ENCODE data around the gene CRTAC1. TPM values are rescaled to one million over a fixed set of nuclear protein-coding genes. Genes with fewer than 3 reads are reported as not detected.

Gene CRTAC1
- total RNA-seq, 2 donors from 2014 or later, result not detected

DNA sequence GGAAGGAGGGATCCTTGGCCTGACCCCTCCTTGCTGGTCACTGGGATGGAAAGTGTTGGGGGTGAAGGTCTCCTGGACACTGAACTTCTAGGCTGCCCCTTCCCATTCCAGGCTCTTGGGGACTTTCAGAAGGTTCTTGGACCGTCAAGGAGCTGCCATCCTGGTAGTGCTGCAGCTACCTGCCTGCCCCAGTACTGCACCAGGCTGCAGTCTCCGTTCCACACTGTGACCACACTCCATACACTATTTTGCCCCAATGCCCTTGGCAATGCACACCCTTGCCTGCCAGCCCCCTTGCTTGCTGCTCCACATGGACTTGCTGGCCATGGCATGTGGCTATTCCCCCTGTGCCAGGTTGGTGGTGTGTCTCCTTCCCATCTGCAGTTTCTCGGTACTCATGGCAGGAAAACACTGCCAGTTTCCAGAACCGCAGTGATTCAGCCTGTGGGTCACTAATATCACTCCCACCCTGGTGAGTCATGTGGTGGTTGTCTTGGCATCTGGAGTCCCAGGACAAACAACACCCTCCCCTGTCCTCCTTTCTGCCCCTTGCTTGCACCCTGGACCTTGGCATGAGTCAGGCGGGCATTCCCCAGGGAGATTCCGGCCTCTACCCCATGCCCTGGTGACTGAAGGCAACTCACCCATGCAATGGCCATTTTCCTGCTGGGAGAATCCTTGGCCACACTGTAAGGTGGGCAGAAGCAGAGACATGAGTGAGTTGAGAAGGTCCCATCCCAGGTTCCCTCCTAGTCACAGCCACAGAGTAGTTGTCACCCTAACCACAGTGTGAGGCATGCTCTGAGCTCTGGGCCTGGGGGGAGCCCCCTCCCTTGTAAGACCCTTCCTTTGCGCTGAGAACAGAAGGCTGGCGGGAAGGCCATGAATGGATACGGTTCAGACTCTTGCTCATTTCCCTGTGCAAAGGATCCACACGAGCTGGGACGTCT, 148.0 kb downstream of the CRTAC1 start:
- peak; percentile 85 for ATAC-seq (replicated peaks)
- no peaks in the 10 kb centered on the region for H3K9me3 Mint-ChIP-seq
- peaks cover 5% of the 10 kb centered on the region for H3K4me1 Mint-ChIP-seq
- H3K36me3 Mint-ChIP-seq (ENCODE audit: low read depth), result no peaks in the 10 kb centered on the region
- peak overlapping the region; percentile 56 for H3K27ac Mint-ChIP-seq
- H3K4me3 Mint-ChIP-seq, result no peak overlapping the region
- peaks cover 4% of the 10 kb centered on the region for H3K27me3 Mint-ChIP-seq

DNA sequence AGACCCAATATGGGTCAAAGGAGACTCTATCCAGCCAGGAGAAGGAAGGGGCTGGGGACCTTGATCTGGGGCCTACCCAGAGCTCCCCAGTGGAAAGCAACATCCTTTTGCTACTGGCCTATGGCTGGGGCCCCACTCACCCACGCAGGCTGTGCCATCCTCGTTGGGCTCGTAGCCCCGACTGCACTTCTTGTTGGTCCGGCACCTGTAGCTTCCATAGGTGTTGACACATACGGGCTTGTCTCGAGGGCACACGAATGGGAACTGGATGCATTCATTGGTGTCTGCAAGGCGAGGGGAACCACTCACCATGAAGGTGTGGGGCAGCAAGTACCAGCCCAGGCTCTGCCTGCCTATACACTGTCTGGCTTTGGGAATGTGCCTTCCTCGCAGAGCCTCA, 150.3 kb downstream of the CRTAC1 start:
- H3K27me3 Mint-ChIP-seq, result peaks cover 4% of the 10 kb centered on the region
- H3K36me3 Mint-ChIP-seq (ENCODE audit: low read depth), result no peaks in the 10 kb centered on the region
- no peak overlapping the region for H3K4me3 Mint-ChIP-seq
- H3K27ac Mint-ChIP-seq, result no peak overlapping the region
- H3K9me3 Mint-ChIP-seq, result no peaks in the 10 kb centered on the region
- peaks cover 5% of the 10 kb centered on the region for H3K4me1 Mint-ChIP-seq
- no peak for ATAC-seq (replicated peaks)

DNA sequence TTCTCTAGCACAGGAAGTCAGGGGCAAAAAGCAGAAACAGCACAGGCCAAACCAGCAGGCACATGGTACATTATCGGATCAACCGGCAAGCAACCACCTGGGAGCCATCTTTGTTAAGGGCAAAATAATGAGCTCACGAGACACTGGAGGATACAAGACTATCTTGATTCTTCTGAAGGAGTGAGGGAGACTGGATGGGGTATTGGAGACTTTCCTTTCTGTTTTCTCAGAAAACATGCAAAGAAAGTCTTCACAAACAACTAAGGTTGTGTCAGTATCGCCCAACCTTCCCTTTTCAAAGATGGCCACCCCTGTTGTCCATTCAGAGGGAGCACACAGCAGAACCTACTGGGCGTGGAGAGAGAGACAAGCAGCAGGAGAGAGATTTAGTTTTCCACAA, 151.2 kb downstream of the CRTAC1 start:
- Mint-ChIP-seq H3K27ac (no peak overlapping the region), H3K9me3 (no peaks in the 10 kb centered on the region), H3K36me3 (ENCODE audit: low read depth) (no peaks in the 10 kb centered on the region), H3K4me3 (no peak overlapping the region), H3K27me3 (peaks cover 7% of the 10 kb centered on the region), H3K4me1 (peaks cover 5% of the 10 kb centered on the region)
- no peak for ATAC-seq (replicated peaks)

DNA sequence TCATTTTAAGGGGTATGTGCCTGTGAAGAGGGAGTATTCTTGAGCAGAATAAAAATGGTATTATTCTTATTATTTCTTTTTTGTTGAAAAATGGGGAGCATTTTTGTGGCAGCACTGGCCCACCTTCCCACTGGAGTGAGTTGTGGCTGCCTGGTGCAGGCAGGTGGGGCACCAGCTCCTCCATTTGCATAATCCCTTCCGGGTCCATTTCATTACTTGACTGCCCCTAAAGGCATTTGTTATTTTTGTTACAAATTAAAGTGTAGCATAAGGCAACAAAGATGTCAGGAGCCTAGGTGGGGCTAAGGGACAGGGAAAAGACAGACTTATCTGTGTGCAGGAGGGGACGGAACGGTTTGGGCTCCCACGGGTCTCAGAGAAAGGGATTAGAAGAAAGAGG, 154.0 kb downstream of the CRTAC1 start:
- Mint-ChIP-seq H3K4me3 (no peak overlapping the region), H3K4me1 (no peaks in the 10 kb centered on the region), H3K9me3 (no peaks in the 10 kb centered on the region), H3K27ac (no peak overlapping the region), H3K27me3 (peaks cover 7% of the 10 kb centered on the region), H3K36me3 (ENCODE audit: low read depth) (no peaks in the 10 kb centered on the region)
- no peak for ATAC-seq (replicated peaks)

DNA sequence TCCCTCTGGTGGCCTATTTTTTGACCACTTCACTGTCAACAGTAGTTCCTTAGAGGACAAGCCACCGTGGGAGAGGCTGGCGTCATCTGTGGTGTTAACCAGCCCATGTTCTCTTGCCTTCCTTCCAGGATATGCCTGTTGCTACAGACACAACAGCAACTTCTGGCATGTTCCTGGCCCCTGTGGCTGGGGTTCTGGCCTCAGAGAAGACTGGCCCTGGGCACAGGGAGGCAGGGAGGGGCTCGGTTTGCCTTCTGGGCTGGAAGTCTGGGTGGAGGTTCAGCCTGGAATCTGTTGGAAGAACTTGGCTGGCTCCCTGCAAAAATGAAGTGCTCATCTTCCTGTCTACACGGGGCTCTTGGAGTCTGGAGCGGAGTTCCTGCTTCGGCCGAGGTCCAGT, 155.0 kb downstream of the CRTAC1 start:
- Mint-ChIP-seq H3K4me3 (no peak overlapping the region), H3K9me3 (no peaks in the 10 kb centered on the region), H3K27ac (no peak overlapping the region), H3K4me1 (no peaks in the 10 kb centered on the region), H3K36me3 (ENCODE audit: low read depth) (no peaks in the 10 kb centered on the region), H3K27me3 (peaks cover 3% of the 10 kb centered on the region)
- no peak for ATAC-seq (replicated peaks)

DNA sequence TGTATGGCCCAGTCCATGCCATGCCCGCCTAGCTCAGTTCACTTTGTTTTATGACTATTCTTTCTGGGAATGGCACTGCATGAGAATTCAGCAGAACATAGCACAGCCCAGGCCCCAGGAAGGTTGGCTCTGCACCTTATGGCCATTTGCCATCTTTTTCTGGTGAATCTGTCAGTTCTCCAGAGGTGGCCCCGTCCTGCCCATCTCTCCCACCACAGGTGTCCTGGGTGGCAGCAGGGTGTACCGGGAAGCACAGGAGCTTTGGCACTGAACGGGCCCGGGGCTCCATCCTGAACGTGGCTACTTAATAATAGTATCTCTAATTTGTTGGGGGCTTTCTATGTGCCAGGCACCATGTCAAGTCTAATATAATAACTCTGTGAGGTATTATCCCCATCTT, 156.1 kb downstream of the CRTAC1 start:
- no peak for ATAC-seq (replicated peaks)
- peaks cover 5% of the 10 kb centered on the region for H3K4me1 Mint-ChIP-seq
- H3K27ac Mint-ChIP-seq, result no peak overlapping the region
- no peak overlapping the region for H3K4me3 Mint-ChIP-seq
- H3K9me3 Mint-ChIP-seq, result no peaks in the 10 kb centered on the region
- H3K36me3 Mint-ChIP-seq (ENCODE audit: low read depth), result no peaks in the 10 kb centered on the region
- peaks cover 3% of the 10 kb centered on the region for H3K27me3 Mint-ChIP-seq

DNA sequence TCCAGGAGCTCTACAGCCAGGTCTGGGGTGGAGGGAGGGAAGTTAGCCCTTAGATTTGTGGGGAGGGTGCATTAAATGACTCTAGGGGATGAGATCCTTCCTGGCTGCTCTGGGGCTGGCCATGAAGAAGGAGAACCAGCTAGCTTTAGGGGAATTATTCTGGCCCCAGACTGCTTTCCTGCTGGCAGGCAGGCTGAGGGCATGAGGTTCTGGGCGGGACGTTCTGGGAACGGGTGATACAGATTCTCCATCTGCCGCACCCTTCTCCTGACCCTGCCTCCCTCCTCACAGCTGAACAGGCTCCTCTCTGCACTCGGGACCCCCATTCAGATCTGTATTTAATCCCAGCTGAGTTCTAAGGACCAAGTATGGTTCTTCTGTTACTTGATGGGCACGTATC, 156.9 kb downstream of the CRTAC1 start:
- no peaks in the 10 kb centered on the region for H3K9me3 Mint-ChIP-seq
- H3K4me1 Mint-ChIP-seq, result peaks cover 7% of the 10 kb centered on the region
- H3K36me3 Mint-ChIP-seq (ENCODE audit: low read depth), result no peaks in the 10 kb centered on the region
- no peak for ATAC-seq (replicated peaks)
- H3K27ac Mint-ChIP-seq, result no peak overlapping the region
- peaks cover 3% of the 10 kb centered on the region for H3K27me3 Mint-ChIP-seq
- H3K4me3 Mint-ChIP-seq, result no peak overlapping the region

DNA sequence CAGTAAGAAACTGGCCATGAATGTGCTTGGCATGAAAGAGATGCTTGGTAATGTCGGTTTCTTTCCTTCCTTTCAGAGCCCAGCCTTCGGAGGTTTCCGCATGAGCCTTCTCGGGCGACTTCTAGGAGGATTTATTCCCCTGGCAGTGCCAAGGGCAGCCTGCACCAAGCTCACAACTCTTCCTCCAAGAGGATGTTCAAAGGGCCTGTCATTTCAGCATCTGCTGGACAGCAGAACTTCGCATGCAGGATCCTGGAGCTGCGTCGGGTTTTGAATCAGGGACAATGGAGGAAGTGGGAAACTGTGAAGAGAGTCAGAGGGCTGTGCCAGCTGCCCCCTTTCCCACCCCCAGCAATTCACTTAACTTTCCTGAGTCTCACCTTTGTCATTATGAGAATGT, 159.4 kb downstream of the CRTAC1 start:
- ATAC-seq (replicated peaks), result no peak
- H3K27ac Mint-ChIP-seq, result no peak overlapping the region
- peaks cover 3% of the 10 kb centered on the region for H3K27me3 Mint-ChIP-seq
- H3K9me3 Mint-ChIP-seq, result no peaks in the 10 kb centered on the region
- H3K36me3 Mint-ChIP-seq (ENCODE audit: low read depth), result no peaks in the 10 kb centered on the region
- peaks cover 7% of the 10 kb centered on the region for H3K4me1 Mint-ChIP-seq
- no peak overlapping the region for H3K4me3 Mint-ChIP-seq

DNA sequence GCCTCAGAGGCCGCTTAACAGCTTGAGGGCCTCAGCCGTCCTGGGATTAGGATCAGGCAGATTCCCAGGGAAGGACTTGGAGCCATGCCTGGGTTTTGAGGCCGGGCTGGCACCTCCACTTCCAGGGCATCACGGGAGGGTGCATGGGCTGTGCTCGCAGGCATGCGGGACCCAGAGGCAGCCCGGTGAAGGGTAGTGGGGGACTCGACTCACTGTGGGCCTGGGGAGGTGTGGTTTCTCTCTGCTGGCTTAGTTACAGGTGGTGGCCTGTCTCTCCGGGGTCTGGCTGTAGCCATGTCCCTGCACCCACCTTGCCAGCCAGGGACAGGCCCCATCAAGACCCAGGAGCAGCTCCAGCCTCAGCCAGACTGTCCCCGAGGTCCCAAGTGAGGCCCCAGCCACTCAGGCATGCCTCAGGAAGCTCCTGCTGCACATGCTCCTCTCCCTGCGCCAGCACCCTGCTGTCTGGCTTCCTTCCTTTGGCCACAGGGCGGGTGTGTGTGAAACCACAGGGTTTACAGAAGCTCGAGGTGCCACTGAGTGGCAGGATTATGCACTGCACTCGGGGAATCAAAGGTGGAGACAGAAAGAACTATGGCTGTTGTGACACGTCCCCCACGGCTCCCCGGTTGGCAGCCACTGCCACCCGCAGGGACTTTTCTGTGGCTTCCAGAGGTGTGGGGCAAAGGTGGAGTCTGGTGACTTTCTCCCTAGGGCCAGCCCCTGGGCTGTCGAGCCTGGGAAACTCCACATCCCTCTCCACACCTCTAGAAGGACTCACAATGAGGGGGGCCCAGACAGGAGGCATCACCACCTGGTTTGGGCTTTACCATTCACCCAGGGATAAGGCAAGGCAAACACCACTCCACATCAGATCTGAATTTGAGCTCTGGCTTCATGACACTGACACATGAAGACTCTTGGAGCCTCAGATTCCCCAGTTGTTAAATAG, 161.1 kb downstream of the CRTAC1 start:
- H3K4me3 Mint-ChIP-seq, result peak overlapping the region; percentile 66
- no peaks in the 10 kb centered on the region for H3K9me3 Mint-ChIP-seq
- peak overlapping the region; percentile 88 for H3K27ac Mint-ChIP-seq

DNA sequence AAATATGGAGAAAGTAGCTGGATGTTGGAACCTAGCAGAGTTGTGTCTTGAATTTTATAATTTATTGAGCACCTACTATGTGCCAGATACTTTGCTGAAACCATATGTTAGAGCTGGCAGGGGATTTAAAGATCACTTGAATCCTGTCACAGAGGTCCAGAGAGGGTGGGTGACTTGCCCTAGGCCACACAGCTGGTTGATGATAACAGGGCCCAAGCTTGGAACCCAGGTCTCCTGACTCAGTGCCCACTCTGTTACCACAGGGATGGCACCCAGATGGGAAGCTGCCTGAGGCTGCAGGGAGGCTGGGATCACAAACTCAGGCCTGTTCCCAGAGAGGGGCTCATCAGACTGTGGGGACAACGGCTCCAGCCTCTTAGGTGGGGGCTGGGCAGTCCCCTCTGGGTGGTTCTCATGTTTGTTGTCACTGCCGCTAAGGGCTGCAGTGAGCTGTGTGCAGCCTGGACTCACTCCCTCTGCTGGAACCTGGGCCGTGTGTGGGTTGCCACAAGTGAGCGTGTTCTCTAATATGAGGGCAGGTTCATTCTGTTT, 162.2 kb downstream of the CRTAC1 start:
- Mint-ChIP-seq H3K36me3 (ENCODE audit: low read depth) (no peaks in the 10 kb centered on the region), H3K27ac (peak overlapping the region; percentile 88), H3K9me3 (no peaks in the 10 kb centered on the region), H3K27me3 (no peaks in the 10 kb centered on the region), H3K4me3 (no peak overlapping the region), H3K4me1 (peaks cover 7% of the 10 kb centered on the region)
- no peak for ATAC-seq (replicated peaks)

More for the DNA sequence above, 161.1 kb downstream of the CRTAC1 start:
- ATAC-seq (replicated peaks), result peak; percentile 99
- H3K4me1 Mint-ChIP-seq, result peaks cover 7% of the 10 kb centered on the region
- no peaks in the 10 kb centered on the region for H3K36me3 Mint-ChIP-seq (ENCODE audit: low read depth)
- no peaks in the 10 kb centered on the region for H3K27me3 Mint-ChIP-seq

DNA sequence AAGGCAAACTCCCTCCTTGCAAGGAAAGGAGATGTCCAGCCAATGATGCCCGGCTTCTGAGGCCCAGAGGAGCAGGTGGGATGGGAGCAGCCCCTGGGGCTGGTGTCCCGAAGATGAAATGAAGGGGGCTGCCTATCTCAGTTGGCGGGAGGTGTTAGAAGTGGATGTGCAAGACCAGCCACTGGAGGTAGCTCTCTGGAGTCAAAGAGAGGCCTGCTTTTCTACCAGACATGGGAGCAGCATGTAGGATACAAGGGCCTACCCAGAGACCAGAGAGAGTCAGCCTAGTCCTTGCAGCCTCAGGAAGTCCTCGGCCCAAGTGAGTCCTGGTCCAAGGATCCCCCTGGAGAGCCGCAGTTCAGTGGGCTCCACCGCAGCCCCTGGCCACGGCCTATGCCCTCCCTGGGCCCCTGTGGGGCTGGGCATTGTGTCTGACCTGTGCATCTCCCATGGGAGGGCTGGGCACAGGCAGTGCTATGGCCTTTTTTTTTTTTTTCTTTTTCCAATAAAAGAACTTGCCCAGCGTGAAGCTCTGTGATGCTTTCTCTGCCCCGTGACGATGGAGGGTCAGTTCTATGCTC, 163.1 kb downstream of the CRTAC1 start:
- no peaks in the 10 kb centered on the region for H3K36me3 Mint-ChIP-seq (ENCODE audit: low read depth)
- H3K4me3 Mint-ChIP-seq, result no peak overlapping the region
- H3K27ac Mint-ChIP-seq, result peak overlapping the region; percentile 67
- H3K27me3 Mint-ChIP-seq, result no peaks in the 10 kb centered on the region
- no peaks in the 10 kb centered on the region for H3K9me3 Mint-ChIP-seq
- H3K4me1 Mint-ChIP-seq, result peaks cover 7% of the 10 kb centered on the region
- ATAC-seq (replicated peaks), result no peak

DNA sequence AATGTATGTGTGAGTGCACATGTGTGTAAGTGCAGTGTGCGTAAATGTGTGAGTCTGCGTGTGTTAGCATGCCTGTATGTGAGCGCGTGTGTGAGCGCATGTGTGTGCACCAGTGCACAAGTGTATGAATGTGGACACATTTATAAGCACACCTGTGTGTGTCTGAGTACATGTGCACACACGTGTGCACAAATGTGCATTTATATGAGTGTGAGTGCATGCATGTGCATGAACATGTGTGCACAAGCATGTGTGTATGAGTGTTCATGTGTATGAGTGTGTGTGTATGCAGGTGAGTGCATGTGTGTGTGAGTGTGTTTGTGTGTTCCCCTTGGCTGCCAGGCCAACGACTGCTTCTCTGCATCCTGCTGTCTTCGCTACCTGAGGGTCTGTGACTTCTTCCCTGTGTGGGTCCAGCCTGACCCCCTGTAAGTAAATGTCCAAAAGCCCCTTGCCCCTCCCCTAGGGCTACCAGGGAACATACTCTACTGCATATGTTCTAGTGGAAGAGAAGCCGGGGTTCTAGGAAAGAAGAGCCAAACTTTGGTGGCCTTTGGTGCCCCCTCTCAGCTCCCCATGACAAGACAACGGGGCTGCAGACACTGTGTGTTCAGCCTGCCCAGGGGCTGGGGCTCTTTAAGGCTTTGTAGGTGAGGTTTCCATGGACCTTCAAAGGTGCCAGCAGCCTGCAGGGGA, 163.7 kb downstream of the CRTAC1 start:
- H3K27me3 Mint-ChIP-seq, result no peaks in the 10 kb centered on the region
- ATAC-seq (replicated peaks), result no peak
- no peaks in the 10 kb centered on the region for H3K36me3 Mint-ChIP-seq (ENCODE audit: low read depth)
- H3K9me3 Mint-ChIP-seq, result no peaks in the 10 kb centered on the region
- peaks cover 7% of the 10 kb centered on the region for H3K4me1 Mint-ChIP-seq
- no peak overlapping the region for H3K4me3 Mint-ChIP-seq
- peak overlapping the region; percentile 67 for H3K27ac Mint-ChIP-seq

DNA sequence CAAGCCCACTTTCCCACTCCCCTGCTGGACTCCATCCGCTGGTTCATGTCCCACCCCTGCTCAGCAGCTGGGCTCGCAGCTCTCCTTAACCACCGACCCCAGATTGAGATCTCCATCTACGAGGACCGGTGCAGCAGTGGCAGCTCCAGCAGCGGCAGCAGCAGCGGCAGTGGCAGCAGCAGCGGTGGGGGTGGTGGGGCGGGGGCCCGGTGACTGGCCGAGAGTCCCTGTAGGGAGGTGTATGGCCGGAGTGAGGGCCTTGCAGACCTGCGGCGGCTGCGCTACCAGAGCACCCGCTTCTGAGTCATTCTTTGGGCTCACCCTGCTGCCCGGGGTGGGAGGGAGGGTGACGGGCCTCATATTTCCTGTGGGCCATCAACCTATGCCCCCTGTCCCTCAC, 164.9 kb downstream of the CRTAC1 start:
- H3K36me3 Mint-ChIP-seq (ENCODE audit: low read depth), result peaks cover 1% of the 10 kb centered on the region
- no peak overlapping the region for H3K4me3 Mint-ChIP-seq
- H3K4me1 Mint-ChIP-seq, result peaks cover 15% of the 10 kb centered on the region
- H3K27me3 Mint-ChIP-seq, result no peaks in the 10 kb centered on the region
- H3K9me3 Mint-ChIP-seq, result no peaks in the 10 kb centered on the region
- ATAC-seq (replicated peaks), result no peak
- H3K27ac Mint-ChIP-seq, result no peak overlapping the region

DNA sequence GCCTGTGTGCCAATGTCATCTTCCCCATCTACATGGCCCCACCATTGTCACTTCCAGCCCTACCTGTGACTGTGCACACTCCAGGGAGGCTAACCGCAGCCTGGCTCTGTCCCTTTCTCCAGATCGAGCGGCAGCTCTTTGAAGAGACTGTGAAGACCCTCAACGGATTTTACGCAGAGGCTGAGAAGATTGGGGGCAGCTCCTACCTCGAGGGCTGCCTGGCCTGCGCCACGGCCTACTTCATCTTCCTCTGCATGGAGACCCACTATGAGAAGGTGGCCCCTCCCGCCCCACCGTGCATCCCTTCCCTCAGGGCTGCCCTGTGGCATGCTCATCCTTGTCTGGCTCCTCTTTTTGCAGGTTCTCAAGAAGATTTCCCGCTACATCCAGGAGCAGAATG, 166.6 kb downstream of the CRTAC1 start:
- no peak for ATAC-seq (replicated peaks)
- Mint-ChIP-seq H3K9me3 (no peaks in the 10 kb centered on the region), H3K27me3 (no peaks in the 10 kb centered on the region), H3K4me1 (peaks cover 8% of the 10 kb centered on the region), H3K27ac (no peak overlapping the region), H3K36me3 (ENCODE audit: low read depth) (peaks cover 4% of the 10 kb centered on the region), H3K4me3 (no peak overlapping the region)
